ENCODE data around the gene EFNA4.
A peak's percentile ranks its signal among the peaks of the same experiment; 100 is the strongest.

The EFNA4 gene

DNA sequence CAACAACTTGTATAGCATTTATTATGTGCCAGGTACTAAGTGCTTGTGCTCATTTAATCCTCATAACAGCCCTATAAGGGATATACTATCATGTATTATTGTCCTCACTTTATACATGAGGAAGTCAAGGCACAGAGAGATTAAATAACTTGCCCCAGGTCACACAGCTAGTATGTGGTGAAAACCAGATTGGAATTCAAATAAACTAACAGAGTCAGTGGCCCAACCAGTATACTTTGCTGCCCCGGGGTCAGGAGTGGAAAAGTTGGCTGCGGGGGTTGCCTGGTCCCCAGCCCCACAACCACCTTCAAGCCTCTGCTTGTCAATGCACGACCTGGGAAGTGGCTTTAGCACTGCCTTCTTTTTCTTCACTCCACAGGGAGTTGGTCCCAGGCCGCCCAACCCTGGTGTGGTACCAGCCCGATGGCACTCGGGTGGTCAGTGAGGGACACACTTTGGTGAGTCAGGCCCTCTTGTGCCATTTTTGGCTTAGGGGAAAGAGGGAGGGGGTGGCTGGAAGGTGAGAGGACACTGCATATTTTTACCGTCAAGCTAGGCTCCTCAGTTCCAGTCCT, 9.9 kb upstream of the EFNA4 start:
- Histone ChIP-seq H3K36me3 (ENCODE audit: control insufficient read depth, insufficient read depth, low read length) (peaks cover 13% of the 10 kb centered on the region), H3K9me3 (ENCODE audit: control insufficient read depth, insufficient read depth, low read depth, low read length) (no peaks in the 10 kb centered on the region), H3K9ac (ENCODE audit: low read length) (no peak overlapping the region), H3K27ac (ENCODE audit: low read depth, low read length) (no peak overlapping the region), H3K27me3 (ENCODE audit: control insufficient read depth, insufficient read depth, low read length) (peaks cover 20% of the 10 kb centered on the region), H3K4me3 (ENCODE audit: low read depth, low read length) (no peak overlapping the region), H3K4me1 (ENCODE audit: control insufficient read depth, insufficient read depth, low read length) (peaks cover 20% of the 10 kb centered on the region)

DNA sequence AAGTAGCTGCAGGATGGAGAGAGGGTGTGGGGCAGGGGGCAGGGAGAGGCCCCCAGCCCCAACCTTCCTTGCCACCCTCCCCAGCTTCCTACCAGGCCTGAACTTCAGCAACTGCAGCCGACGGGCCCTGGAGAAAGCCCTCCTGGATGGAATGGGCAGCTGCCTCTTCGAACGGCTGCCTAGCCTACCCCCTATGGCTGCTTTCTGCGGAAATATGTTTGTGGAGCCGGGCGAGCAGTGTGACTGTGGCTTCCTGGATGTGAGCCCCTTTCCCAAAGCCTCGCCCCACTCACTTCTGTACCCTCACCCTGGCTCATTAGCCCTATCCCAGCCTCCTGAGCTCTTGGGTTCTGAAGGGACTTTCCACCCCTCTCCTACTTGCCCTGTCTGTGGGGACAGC, 6.4 kb upstream of the EFNA4 start:
- no peak overlapping the region for H3K9ac ChIP-seq (ENCODE audit: low read length)
- H3K4me1 ChIP-seq (ENCODE audit: control insufficient read depth, insufficient read depth, low read length) = peaks cover 11% of the 10 kb centered on the region
- H3K27me3 ChIP-seq (ENCODE audit: control insufficient read depth, insufficient read depth, low read length) = peaks cover 11% of the 10 kb centered on the region
- H3K36me3 ChIP-seq (ENCODE audit: control insufficient read depth, insufficient read depth, low read length) = peaks cover 13% of the 10 kb centered on the region
- no peaks in the 10 kb centered on the region for H3K9me3 ChIP-seq (ENCODE audit: control insufficient read depth, insufficient read depth, low read depth, low read length)
- no peak overlapping the region for H3K4me3 ChIP-seq (ENCODE audit: low read depth, low read length)
- H3K27ac ChIP-seq (ENCODE audit: low read depth, low read length) = no peak overlapping the region

DNA sequence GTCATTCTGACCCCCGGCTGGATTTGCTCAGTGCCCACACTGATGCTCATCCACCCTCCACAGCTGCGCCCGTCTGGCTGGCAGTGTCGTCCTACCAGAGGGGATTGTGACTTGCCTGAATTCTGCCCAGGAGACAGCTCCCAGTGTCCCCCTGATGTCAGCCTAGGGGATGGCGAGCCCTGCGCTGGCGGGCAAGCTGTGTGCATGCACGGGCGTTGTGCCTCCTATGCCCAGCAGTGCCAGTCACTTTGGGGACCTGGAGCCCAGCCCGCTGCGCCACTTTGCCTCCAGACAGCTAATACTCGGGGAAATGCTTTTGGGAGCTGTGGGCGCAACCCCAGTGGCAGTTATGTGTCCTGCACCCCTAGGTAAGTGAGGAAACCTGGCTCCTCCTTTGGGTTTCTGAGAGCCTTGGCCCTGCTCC, 5.7 kb upstream of the EFNA4 start:
- peaks cover 6% of the 10 kb centered on the region for H3K4me1 ChIP-seq (ENCODE audit: control insufficient read depth, insufficient read depth, low read length)
- H3K27me3 ChIP-seq (ENCODE audit: control insufficient read depth, insufficient read depth, low read length) = peaks cover 4% of the 10 kb centered on the region
- H3K27ac ChIP-seq (ENCODE audit: low read depth, low read length) = no peak overlapping the region
- no peak overlapping the region for H3K4me3 ChIP-seq (ENCODE audit: low read depth, low read length)
- no peak overlapping the region for H3K9ac ChIP-seq (ENCODE audit: low read length)
- no peaks in the 10 kb centered on the region for H3K9me3 ChIP-seq (ENCODE audit: control insufficient read depth, insufficient read depth, low read depth, low read length)
- peaks cover 13% of the 10 kb centered on the region for H3K36me3 ChIP-seq (ENCODE audit: control insufficient read depth, insufficient read depth, low read length)

DNA sequence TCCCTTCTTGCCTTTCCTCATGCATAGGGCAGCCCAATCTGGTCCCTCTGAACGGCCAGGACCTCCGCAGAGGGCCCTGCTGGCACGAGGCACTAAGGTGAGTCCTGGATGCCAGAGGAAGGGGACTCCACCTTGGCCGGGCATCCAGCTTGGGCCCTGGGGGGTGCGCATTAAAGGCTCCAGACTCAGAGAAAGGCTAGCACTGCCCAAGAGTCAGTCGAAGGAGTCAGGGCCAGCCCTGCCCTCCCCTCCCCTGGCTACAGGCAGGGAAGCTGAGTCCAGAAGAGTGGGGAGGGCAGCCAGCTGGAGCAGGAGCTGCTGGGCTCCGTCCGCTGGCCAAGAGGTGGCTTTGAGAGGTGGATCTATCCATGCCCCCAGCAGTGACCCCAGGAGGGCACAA, 2.8 kb upstream of the EFNA4 start:
- H3K36me3 ChIP-seq (ENCODE audit: control insufficient read depth, insufficient read depth, low read length) = peaks cover 13% of the 10 kb centered on the region
- peaks cover 23% of the 10 kb centered on the region for H3K4me1 ChIP-seq (ENCODE audit: control insufficient read depth, insufficient read depth, low read length)
- no peak overlapping the region for H3K27ac ChIP-seq (ENCODE audit: low read depth, low read length)
- H3K9ac ChIP-seq (ENCODE audit: low read length) = no peak overlapping the region
- peaks cover 6% of the 10 kb centered on the region for H3K27me3 ChIP-seq (ENCODE audit: control insufficient read depth, insufficient read depth, low read length)
- H3K4me3 ChIP-seq (ENCODE audit: low read depth, low read length) = no peak overlapping the region
- H3K9me3 ChIP-seq (ENCODE audit: control insufficient read depth, insufficient read depth, low read depth, low read length) = no peaks in the 10 kb centered on the region

DNA sequence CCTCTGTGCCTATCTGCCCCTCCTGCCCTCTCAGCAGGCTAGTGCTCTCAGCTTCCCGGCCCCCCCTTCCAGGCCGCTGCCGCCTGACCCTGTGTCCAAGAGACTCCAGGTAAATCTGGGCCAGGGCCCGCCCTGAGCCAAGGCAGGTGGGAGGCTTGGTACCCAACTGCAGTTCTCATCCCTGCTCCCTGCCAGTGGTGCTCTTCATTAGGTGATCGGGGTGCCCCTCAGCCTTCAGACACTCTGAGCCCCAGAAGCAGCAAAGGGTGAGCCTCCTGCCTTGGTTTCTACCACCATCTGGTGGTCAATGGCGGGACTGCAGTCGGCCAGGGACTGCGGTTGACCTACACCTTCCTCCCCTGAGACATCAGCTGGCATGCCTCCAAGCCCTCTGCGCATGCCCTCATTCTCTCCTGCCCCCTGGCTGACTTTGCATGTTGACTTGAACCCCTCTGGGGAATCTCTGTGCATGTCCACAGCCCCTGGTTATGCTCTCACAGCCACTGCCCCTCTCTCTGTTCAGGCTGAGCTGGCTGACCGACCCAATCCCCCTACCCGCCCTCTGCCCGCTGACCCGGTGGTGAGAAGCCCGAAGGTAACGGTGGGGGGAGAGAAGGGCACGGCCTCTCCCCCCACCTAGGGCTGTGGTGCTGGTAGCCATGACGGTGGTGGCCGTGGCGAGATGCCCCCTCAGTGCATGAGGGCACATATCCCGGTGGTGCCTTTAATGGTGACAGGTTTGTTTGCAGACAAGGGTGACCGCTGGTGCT, 2.0 kb upstream of the EFNA4 start:
- no peak overlapping the region for H3K9ac ChIP-seq (ENCODE audit: low read length)
- H3K4me1 ChIP-seq (ENCODE audit: control insufficient read depth, insufficient read depth, low read length) = peaks cover 23% of the 10 kb centered on the region
- H3K27me3 ChIP-seq (ENCODE audit: control insufficient read depth, insufficient read depth, low read length) = peaks cover 6% of the 10 kb centered on the region
- no peaks in the 10 kb centered on the region for H3K9me3 ChIP-seq (ENCODE audit: control insufficient read depth, insufficient read depth, low read depth, low read length)
- H3K36me3 ChIP-seq (ENCODE audit: control insufficient read depth, insufficient read depth, low read length) = peaks cover 17% of the 10 kb centered on the region
- peak overlapping the region; percentile 89 for H3K4me3 ChIP-seq (ENCODE audit: low read depth, low read length)
- H3K27ac ChIP-seq (ENCODE audit: low read depth, low read length) = no peak overlapping the region

DNA sequence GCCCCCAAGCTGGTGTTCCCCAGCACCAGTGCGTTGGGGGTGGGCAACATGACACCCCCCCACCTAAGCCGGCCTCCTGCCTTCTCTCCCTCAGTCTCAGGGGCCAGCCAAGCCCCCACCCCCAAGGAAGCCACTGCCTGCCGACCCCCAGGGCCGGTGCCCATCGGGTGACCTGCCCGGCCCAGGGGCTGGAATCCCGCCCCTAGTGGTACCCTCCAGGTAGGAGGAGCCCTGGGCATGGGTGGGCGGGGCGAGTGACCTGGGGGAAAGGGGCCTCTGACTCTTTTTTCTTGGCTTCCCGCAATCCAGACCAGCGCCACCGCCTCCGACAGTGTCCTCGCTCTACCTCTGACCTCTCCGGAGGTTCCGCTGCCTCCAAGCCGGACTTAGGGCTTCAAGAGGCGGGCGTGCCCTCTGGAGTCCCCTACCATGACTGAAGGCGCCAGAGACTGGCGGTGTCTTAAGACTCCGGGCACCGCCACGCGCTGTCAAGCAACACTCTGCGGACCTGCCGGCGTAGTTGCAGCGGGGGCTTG, 1.3 kb upstream of the EFNA4 start:
- peak overlapping the region; percentile 89 for H3K4me3 ChIP-seq (ENCODE audit: low read depth, low read length)
- no peaks in the 10 kb centered on the region for H3K9me3 ChIP-seq (ENCODE audit: control insufficient read depth, insufficient read depth, low read depth, low read length)

GRCh38 chr1:155062702-155063411, 683 bp upstream of the EFNA4 start:
- Histone ChIP-seq H3K9ac (ENCODE audit: low read length) (no peak overlapping the region), H3K4me3 (ENCODE audit: low read depth, low read length) (peak overlapping the region; percentile 89), H3K27me3 (ENCODE audit: control insufficient read depth, insufficient read depth, low read length) (peaks cover 6% of the 10 kb centered on the region), H3K4me1 (ENCODE audit: control insufficient read depth, insufficient read depth, low read length) (peaks cover 23% of the 10 kb centered on the region), H3K27ac (ENCODE audit: low read depth, low read length) (no peak overlapping the region), H3K36me3 (ENCODE audit: control insufficient read depth, insufficient read depth, low read length) (peaks cover 22% of the 10 kb centered on the region), H3K9me3 (ENCODE audit: control insufficient read depth, insufficient read depth, low read depth, low read length) (no peaks in the 10 kb centered on the region)

More for the DNA sequence above, 1.3 kb upstream of the EFNA4 start:
- Histone ChIP-seq H3K27ac (ENCODE audit: low read depth, low read length) (no peak overlapping the region), H3K4me1 (ENCODE audit: control insufficient read depth, insufficient read depth, low read length) (peaks cover 23% of the 10 kb centered on the region), H3K9ac (ENCODE audit: low read length) (no peak overlapping the region), H3K36me3 (ENCODE audit: control insufficient read depth, insufficient read depth, low read length) (peaks cover 22% of the 10 kb centered on the region), H3K27me3 (ENCODE audit: control insufficient read depth, insufficient read depth, low read length) (peaks cover 6% of the 10 kb centered on the region)

DNA sequence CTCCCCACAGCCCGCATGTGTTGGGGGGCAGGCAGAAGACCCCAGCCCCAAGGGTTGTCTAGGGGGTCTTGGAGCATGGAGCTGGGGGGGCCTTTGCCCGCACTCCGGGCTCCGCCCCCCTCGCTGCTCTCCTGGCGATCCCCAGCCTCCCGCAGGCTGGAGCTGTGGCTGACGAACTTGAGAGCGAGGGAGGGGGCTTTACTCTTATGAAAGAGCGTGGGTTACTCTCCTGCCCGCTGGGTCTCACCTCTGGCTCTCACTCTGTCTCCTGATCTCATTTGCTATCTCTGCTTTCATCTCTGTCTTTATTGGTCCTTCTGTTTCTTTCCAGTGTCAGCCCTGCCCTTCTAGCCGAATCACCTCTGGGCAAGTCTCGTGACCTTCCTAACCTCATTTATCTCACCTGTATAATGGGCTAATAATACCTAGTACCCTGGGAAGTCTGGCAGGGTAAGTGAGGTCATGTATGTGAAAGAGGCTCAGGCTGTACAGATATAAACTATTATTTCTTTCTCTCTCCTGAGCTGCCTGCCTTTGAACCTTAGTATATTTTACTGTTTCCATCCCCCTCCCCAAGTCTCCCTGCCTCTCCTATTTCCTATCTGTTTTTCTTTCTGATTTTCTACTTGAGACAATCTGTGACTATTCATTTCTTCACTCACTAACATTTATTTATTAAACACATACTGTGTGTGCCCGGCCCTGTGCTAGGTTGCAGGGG, 731 bp downstream of the EFNA4 start:
- Histone ChIP-seq H3K27ac (ENCODE audit: low read depth, low read length) (peak overlapping the region; percentile 63; the same call in 1 of the 2 replicates), H3K9me3 (ENCODE audit: control insufficient read depth, insufficient read depth, low read depth, low read length) (no peaks in the 10 kb centered on the region), H3K4me3 (ENCODE audit: low read depth, low read length) (peak overlapping the region; percentile 89), H3K36me3 (ENCODE audit: control insufficient read depth, insufficient read depth, low read length) (peaks cover 26% of the 10 kb centered on the region), H3K27me3 (ENCODE audit: control insufficient read depth, insufficient read depth, low read length) (peaks cover 6% of the 10 kb centered on the region), H3K4me1 (ENCODE audit: control insufficient read depth, insufficient read depth, low read length) (peaks cover 32% of the 10 kb centered on the region), H3K9ac (ENCODE audit: low read length) (peak overlapping the region; percentile 73)

DNA sequence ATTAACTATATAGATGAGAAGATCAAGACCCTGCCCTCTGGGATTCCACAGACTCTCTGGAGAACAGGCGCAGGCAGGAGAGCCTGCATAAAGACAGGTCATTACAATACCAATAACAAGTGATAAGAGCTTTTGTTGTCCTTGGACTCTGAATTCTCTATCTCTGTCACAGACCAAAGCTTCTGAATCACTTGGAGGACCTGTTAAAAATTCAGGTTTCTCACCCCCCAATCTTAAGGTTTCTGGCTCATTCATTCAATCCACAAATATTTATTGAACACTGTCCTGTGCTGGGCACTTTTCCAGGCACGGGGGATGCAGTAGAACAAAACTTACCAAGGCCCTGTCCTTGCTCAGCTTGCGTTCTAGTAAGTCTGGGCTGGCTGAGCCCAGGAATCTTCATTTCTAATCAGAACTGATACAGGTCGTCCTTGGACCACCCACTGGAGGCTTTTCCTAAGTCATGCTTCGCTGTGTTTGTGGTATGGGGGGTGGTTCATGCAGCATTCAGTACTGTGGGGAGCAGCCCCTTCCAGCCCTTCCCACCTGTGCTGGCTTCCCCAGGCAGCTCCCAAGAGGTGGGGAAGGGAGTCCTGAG, 1.4 kb downstream of the EFNA4 start:
- H3K4me1 ChIP-seq (ENCODE audit: control insufficient read depth, insufficient read depth, low read length) = peaks cover 38% of the 10 kb centered on the region
- H3K36me3 ChIP-seq (ENCODE audit: control insufficient read depth, insufficient read depth, low read length) = peaks cover 29% of the 10 kb centered on the region
- H3K27me3 ChIP-seq (ENCODE audit: control insufficient read depth, insufficient read depth, low read length) = peaks cover 6% of the 10 kb centered on the region
- no peak overlapping the region for H3K9ac ChIP-seq (ENCODE audit: low read length)
- no peaks in the 10 kb centered on the region for H3K9me3 ChIP-seq (ENCODE audit: control insufficient read depth, insufficient read depth, low read depth, low read length)
- peak overlapping the region; percentile 89 for H3K4me3 ChIP-seq (ENCODE audit: low read depth, low read length)
- no peak overlapping the region for H3K27ac ChIP-seq (ENCODE audit: low read depth, low read length)

- Histone ChIP-seq H3K4me1 (ENCODE audit: control insufficient read depth, insufficient read depth, low read length) (peaks cover 49% of the 10 kb centered on the region), H3K27ac (ENCODE audit: low read depth, low read length) (no peak overlapping the region), H3K36me3 (ENCODE audit: control insufficient read depth, insufficient read depth, low read length) (peaks cover 29% of the 10 kb centered on the region), H3K4me3 (ENCODE audit: low read depth, low read length) (no peak overlapping the region), H3K9ac (ENCODE audit: low read length) (no peak overlapping the region), H3K27me3 (ENCODE audit: control insufficient read depth, insufficient read depth, low read length) (peaks cover 18% of the 10 kb centered on the region), H3K9me3 (ENCODE audit: control insufficient read depth, insufficient read depth, low read depth, low read length) (no peaks in the 10 kb centered on the region)
Measured at GRCh38 chr1:155066777-155067176, 3.2 kb downstream of the EFNA4 start.
